Stimulated activated CD4-positive, alpha-beta T cell treated with anti-CD3 and anti-CD28 coated beads, TNF-alpha, amount 100 ng/mL, for 4 hours (primary cell): ENCODE measurements around the gene BCL7A.
"Not testable (repeated sequence)": the region's sequence is repeated elsewhere in the genome, so short reads cannot be mapped to it uniquely, and the experiment has no call there.

Experiments
- DNase-seq, 3 experiments: peaks; one replicate each; pipeline ENCODE4 v3.0.0-alpha.2; 2020; ENCODE audit warnings: low read depth in 3 of 3

BCL7A gene

DNA sequence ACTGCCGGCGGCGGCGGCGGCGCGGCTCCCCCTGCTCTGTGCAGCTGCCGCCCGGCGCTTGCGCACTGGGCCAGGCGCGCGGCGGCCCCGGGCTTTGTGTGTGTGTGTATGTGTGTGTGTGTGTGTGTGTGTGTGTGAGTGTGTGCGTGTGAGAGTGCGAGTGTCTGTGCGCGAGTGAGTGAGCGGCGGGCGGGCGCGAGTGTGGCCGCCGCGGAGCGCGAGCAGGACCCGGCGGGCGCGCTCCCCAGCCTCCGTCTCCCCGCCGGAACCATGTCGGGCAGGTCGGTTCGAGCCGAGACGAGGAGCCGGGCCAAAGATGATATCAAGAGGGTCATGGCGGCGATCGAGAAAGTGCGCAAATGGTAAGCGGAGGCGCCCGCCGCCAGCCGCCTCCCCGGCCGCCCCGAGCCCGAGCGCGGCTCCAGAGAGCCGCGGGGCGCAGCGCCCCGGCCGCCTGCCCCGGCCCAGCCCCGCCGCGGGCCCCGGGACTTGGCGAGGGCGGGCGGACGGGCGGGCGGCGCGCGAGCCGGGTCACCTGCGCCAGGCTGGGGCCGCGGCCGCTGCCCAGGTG, at the start of gene BCL7A:
TSS of gene BCL7A (plus strand) at position 63 of the 571 bp plus-strand sequence. CDS start at position 271, 208 bp downstream.
- DNase-seq: peak; percentile 22 to 39 (median 38)

DNA sequence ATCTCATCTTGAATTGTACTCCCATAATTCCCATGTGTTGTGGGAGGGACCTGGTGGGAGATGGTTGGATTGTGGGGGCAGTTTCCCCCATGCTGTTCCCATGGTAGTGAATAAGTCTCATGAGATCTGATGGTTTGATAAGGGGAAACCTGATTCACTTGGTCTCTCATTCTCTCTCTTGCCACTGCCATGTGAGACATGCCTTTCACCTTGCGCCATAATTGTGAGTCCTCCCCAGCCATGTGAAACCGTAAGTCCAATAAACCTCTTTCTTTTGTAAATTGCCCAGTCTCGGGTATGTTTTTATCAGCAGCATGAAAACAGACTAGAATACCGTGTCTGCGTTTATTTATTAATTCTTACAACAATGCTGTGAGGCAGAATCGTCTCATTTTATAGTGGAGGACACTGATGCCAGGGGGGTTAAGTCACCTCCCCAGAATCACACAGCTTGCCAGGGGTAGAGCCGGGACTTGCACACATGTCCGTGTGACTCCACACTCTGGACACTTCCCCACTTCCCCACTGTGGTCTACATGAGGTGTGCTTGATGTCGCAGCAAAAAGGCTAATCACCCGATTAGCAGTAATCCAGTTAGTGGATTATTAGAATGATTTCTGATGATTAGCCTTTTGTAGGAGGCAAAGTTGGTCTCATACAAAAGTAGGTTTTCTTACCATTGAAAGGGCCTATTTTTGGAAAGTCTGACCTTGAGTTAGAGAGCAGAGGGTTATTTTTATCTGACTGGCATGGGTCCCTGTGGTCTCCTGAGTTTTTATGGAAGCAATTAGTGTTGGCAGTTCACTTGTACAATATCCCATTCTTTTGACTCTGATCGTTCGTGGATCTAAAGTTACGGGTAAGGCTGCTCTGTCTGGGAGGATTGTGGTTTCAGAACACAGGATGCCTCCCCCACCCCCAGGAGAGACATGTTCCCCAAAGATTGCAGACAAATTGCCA, 47.4 kb upstream of the BCL7A start:
- DNase-seq: no peak

DNA sequence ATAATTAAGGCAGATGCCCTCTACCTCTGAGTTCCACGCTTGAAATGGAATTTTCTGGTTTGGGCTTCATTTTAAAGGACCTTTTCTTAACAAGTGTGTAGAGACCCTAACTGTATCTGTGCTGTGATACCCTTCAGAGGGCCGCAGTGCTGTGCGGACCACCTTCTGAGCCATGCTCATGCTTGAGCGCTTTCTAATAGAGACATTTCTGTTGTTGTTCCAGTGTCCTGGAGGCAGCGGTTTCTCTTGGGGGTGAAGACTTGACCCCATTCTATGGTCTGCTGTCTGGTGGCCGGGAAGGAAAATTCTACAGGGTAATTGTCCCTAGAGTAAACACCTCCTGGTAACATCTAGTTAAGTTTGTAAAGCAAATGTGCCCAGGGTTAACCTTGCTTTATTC, 46.7 kb upstream of the BCL7A start:
- DNase-seq: no peak

DNA sequence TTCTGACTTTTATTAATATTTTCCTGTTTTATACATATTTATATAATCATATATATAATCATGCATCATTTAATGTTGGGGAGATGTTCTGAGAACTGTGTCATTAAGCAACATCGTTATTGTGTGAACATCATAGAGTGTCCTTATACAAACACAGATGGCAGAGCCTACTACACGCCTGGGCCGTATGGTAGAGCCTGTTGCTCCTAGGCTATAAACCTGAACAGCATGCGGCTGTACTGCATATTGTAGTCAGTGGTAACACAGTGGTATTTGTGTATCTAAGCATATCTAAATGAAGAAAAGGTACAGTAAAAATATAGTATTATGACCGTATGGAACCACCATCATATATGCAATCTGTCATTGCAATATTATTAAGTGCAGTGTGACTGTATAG, 44.7 kb upstream of the BCL7A start:
- DNase-seq: no peak

DNA sequence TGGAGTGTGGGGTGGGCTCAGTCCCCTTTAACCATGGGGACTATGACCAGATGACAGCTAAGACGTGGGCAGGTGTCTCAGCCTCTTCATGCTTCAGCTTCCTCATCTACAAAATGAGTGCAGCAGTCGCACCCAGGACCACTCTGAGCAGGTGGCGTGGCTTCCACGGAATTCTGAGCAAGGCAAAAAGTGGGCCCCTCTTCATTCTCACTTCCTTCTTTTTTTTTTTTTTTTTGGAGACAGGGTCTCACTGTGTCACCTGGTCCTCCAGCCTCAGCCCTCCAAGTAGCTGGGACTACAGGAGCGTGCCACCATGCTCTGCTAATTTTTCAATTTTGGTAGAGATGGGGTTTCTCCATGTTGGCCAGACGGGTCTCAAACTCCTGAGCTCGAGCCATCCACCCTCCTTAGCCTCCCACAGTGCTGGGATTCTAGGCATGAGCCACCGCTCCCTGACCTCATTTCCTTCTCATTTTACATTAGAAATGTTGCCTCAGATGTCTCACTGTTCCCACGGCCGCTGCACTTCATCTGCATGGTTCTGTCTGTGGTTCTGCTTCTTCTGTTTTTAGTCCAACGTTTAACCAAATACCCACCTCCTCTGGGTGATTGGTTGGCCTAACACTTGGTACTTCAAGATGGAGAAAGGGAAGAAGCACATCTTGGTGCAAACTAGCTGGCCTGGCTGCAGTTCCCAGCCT, 41.3 kb upstream of the BCL7A start:
- DNase-seq: no peak

DNA sequence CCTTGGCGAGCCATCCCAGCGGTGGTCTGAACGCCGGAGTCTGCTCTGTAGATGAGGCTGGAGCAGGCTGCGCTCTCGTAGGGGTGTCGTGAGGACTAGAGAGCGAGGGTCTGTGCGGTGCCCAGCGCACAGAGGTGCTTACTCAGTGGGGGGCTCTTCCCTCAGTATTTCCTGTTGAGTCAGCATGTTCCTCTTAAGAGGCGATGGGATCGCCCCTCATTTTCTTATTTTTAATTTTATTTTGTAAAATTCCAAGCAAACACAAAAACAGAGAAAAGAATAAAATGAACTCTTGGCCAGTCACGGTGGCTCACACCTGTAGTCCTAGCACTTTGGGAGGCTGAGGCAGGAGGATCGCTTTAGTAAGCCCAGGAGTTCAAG, 40.8 kb upstream of the BCL7A start:
- DNase-seq: no peak

DNA sequence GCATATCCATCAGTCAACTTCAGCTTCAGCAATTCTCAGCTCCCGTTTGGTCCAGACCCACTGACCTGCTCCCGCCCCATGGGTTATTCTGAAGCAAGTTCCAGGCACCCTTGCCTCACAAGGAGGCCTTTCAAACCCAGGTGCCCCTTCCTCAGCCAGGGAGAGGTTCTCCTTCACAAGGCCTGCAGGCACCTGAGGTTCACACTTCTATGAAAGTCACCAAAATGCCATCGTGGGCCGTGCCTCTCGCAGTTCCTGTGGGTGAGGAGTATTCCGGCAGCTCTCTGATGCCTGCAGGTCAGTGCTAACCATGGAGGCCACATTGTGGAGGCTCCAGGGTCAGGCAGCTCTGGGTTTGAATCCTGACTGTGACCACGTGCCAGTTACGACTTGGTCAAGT, 40.2 kb upstream of the BCL7A start:
- DNase-seq: no peak

DNA sequence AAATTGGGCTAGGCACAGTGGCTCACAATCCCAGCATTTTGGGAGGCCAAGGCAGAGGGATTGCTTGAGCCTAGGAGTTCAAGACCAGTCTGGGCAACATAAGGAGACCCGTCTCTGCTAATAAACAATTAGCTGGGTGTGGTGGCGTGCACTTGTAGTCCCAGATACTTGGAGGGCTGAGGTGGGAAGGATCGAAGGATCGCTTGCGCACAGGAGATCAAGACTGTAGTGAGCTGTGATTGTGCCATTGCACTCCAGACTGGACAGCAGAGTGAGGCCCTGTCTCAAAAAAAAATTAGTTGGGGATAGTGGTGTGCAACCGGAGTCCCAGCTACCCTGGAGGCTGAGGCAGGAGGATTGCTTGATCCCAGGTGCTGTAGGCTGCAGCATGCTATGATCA, 38.7 kb upstream of the BCL7A start:
- no peak for DNase-seq

DNA sequence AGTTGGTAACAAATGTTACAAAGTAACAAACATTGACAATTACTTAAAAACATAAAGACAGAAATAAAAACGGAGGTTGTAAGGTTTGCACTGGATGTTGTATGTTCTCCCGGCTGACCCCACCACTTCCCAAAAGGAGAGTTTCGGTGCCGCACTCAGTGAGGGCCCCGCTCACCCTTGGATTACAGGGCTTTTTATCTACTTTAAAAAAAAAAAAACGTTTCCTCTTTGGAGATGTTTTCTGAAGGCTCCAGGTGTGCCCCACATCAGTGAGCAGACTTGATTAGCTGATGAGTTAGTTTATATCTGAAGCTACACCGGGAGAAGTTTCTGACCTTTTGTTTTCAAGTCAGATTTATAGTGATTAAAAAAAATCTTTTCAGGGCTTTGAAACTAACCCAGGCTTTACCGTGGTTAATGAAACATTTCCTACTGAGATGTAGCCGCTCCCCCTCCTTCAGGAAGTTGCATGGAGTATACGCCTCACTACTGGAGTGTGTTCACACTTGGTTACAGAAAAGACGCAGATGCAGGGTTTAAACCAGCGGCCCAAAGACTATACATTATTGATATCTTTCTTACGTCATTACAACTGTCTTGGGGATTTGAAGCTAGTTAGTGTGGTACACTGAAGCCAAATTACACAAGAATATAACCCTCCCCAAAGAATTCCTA, 38.0 kb upstream of the BCL7A start:
- no peak for DNase-seq

DNA sequence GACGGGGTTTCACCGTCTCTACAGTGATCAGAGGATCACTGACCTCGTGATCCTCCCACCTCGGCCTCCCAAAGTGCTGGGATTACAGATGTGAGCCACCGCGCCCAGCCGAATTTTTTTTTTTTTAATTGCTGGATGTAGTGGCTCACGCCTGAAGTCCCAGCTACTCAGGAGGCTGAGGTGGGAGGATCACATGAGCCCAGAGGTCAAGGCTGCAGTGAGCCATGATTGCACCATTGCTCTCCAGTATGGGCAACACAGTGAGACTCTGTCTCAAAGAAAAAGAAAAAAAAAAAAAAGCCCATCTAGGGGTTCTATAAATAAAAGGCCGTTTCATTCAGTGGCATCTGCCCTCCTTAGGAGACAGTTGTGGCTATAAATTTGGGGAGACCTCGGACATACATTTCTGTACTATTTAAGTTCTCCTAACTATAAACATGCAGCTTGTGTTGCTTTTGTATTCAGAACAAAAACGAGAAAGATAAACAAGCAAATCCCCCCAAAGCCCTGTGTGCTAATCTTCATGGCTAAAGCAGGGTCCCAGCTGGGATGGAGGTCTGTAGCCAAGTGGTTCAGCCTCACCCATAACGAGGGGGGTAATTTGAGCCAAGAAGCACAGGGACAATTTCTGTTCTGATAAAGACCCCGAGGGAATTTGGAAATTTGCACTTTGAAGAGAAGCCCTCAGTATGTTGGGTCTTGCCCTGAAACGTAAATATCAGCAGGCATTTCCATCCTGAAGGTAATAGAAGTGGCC, 35.0 kb upstream of the BCL7A start:
- no peak for DNase-seq

DNA sequence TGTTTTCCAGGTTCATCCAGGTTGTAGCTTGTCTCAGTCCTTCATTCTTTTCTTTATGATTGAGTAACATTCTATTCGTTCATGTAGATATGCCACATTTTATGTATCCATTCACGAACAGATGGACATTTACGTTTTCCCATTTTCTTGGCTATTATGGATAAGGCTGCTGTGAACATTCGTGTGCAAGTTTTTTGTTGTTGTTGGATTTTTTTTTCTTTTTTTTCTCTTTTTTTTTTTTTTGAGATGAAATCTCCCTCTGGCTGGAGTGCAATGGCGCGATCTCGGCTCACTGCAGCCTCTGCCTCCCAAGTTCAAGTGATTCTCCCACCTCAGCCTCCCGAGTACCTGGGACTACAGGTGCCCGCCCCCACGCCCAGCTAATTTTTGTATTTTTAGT, 33.2 kb upstream of the BCL7A start:
- not testable (repeated sequence) for DNase-seq

DNA sequence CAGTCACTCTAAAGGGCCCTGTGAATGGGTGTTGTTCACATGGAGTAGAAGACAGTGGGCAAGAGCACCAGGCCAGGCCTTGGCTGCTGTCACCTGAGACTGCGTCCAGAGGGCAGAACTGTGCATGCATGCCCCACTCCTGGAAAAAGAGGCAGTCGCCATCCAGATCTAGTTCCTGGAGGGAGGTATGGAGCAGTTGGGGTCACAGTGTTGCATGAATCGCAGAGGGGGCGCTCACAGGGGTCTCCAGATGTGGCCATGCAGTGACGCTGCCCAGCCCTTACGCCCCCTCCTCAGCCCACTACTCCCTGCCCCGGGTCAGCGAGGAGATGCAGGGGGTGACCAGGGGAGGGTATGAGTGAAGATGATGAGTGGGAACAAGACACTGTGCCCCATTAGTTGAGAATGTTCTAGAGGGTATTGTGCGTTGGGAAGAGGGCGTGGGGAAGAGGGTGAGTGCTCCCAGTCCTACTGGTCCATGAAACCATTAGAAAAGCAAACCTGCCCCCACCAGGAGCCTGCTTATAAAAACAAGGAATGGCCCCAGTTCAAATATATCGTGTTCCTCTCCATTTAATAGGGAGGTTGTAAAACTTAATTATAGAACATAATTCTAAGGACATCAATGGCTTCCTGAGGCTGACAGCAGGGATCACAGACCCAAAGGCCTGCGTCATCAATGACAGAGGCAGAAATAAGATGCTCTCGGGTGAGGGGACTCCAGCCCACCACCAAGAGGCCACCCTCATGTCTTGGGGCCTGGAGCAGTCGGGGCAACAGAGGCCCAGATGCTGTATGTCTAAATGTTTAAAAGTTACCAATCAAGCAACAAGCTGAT, 32.2 kb upstream of the BCL7A start:
- DNase-seq: no peak

DNA sequence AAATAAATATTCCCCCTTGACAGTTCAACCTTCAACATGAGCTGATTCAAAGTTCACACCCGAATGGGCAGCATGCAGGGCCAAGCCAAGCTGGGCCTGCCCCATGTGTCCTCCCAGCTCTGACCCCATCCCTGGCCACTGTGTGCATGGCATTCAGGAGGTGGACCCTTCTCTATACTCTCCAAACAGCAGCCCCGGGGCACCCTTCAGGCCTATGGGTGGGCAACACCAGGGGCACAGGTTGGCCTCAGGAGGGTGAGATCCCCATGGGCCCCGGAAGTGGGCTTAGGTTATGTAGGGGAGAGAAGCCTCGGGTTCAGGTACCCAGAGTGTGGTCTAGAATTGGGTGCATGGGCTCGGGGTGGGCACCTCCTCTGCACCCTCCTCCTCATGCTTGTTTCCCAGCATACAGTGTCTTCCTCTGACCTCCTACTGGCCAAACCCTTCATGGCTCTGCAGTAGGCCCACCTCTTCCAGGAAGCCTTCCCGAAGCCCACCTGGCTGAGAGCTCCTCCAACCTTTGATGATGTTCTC, 31.5 kb upstream of the BCL7A start:
- no peak for DNase-seq

DNA sequence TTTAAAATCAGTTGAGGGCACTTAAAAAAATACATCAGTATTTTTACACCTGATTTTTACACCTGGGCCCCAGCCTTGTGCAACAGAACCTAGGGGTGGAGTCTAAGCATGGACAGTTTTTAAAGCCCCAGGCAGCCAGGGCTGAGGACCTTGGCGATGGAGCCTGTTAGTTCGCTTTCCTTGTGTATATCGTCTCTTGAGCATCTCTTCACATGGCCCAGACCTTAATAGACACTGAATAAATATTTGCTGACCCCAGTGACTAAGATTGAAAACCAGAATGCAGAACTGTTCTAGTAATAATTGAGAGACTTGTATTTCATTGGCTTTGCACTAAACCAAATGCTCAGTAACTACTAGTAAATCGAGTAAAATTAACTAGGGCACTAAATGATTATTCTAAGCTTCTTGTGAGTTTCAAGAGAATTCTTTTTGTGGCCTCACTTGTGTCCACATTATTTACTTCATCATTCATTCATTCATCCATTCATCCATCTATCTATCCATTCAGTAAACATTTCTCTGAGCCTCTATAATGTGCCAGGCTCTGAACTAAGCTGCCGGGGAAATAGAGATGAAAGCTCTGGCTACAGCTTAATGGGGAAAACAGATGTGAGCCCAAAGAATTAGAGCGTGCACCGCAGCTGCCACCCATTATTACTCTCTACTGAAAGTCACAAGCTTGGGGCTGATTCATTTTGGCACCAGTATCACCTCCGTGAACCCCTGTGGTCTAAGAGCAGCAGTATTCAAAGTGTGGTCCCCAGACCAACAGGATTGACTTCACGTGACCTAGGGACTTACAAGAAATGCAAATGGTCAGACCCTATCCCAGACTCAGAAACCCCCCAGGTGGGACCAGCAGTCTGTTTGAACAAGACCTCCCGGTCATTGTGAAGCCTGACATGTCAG, 30.7 kb upstream of the BCL7A start:
- DNase-seq: no peak

DNA sequence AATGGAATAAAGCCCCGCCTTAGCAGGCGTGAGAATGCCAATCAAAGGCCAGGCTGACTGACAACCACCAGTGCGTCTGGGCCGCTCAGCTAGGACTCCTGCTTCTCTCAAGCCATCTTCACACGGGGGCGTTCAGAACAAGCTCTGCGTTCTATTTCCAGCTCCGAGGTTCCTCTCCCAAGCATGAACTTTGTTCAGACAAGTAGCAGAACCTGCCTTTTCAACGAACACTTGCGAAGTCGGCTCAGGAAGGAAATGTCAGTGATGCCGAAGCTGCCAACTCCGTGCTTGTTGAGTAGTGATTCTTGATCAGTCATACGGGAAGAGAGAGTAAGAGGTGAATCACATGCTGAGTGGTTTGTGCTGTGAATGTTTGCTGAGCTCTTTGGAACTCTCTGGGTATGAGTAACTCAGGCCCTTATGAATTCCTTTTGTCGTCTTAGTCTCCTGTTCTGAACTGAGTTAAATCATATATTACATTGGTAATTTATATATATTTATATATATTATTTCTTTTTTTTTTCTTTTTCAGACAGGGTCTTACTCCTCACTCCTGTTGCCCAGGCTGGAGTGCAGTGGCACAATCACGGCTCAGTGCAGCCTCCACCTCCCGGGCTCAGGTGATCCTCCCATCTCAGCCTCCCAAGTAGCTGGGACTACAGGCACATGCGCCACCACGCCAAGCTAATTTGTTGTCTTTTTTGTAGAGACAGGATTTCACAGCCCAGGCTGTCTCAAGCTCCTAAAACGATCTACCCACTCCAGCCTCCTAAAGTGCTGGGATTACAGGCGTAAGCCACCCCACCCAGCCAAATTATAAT, 29.4 kb upstream of the BCL7A start:
- peak; percentile 9 to 22 (median 15) for DNase-seq

DNA sequence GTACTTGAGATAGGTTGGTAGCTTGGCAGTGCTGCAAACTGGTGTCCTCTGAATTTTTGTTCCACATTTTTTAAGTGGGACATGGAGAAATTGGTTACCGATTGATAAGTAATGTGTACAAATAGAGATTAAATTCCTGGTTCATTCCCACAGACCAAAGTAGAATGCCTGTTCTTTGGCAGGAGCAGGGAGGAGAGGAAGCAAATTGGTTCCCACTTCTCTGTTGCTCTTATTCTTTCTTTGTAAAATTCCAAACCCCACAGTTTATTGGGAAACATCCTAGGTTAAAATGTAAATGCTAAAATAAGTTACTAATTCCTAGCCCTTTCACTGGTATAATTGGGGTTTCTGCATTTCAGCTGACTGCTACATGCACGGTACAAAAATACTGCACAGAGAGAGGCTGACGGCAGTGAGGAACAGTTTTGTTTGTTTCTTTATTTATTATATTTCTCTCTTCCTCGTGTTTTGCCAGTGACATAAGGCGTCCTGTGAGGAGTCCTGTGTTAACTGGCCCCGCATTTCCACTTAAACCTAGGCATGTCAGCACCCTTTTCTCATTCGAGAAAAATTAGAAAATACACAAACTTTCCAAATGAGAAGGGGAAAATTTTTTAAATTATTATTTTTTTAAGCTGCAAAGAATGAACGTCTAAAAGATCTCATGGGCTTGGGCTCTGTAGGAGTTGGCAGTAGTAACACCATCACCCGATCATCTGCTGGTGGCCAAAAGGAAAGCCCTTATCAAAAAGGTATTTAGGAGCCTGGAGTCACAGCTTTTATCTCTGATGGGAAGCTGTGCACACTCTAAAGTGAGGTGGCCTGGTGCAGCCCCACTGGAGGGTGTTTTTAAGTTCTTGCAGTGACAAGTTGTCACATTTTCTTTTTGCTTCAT, 25.4 kb upstream of the BCL7A start:
- no peak for DNase-seq

DNA sequence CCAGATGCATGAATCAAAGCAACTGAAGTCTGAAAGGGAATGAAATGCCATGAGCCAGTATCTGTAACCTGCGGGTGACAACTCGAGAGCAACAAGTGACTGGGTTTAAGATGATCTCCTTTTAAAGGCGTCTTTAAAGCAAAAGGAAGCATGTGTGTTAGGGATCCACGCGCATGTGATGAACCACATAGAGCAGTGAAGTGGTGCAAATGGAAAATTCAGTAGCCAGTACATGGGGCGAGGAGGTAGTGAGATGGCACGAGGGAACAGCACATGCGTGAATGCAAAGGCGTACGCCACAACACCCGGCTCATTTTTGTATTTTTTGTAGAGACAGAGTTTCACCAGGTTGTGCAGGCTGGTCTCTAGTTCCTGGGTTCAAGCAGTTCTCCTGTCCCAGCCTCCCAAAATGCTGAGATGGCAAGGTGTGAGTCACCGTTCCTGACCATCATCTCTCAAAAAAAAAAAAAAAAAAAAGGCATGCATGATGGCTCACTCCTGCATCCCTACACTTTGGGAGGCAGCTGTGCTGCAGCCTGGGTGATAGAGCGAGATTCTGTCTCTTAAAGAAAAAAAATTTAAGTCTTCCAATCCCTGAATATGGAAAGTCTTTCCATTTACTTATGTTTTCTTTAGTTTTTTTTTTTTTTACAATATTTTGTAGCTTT, 24.6 kb upstream of the BCL7A start:
- no peak for DNase-seq
